Suprapubic skin (tissue), 3 donors: Measurements from ENCODE around the gene GPR157.

ENCODE experiments used
- EP300 ChIP-seq: sonication (generic); formaldehyde crosslinking; IDR thresholded peaks from one replicate; pipeline ENCODE4 v1.6.1; 2017; ENCODE audit warnings: antibody characterized with exemption
- TF ChIP-seq, protein P1 (sequence below), 2 donors: fragments of 200-600 bp in 1 of 2; fragments of 450-650 bp in 1 of 2; sonication (generic) in 1 of 2; IDR thresholded peaks; one replicate each; pipeline ENCODE4 v1.5.1; 2016 to 2019; ENCODE audit warnings: antibody characterized with exemption in 2 of 2, mild to moderate bottlenecking in 1 of 2, moderate library complexity in 1 of 2

DNA sequence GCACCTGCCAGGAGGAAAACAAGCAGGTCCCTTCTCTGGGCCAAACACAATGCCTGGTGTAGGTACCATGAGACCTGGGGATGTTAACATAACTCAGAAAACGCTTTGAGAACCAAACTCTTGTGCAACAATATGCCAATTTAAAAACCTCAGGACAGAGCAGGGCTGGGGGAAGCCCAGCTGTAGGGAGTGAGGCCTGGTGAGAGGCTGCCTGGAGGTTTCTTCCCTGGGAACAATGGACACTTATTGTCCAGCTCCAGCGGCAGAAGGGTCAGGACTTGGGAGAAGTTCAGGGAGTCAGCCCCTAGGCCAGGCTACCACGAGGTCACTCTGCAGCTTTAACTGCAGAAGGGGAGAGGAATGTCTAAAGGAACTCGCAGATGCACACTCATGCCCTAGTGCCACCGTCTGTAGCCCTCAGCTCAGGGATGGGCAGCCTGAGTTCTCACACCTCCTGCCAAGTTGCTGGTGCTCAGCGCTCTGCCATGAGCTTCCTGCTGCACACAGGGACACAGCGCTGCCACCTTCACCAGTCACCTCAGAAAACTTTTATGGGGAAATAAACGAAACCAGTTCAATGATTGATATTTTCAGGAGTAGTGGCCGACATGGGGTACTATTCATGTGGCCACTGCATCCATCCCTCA lies 8.5 kb downstream of the GPR157 start:
- TF ChIP-seq, protein P1, sequence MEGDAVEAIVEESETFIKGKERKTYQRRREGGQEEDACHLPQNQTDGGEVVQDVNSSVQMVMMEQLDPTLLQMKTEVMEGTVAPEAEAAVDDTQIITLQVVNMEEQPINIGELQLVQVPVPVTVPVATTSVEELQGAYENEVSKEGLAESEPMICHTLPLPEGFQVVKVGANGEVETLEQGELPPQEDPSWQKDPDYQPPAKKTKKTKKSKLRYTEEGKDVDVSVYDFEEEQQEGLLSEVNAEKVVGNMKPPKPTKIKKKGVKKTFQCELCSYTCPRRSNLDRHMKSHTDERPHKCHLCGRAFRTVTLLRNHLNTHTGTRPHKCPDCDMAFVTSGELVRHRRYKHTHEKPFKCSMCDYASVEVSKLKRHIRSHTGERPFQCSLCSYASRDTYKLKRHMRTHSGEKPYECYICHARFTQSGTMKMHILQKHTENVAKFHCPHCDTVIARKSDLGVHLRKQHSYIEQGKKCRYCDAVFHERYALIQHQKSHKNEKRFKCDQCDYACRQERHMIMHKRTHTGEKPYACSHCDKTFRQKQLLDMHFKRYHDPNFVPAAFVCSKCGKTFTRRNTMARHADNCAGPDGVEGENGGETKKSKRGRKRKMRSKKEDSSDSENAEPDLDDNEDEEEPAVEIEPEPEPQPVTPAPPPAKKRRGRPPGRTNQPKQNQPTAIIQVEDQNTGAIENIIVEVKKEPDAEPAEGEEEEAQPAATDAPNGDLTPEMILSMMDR (IDR thresholded peaks at IDR 0.05) = no peak
- TF ChIP-seq EP300 = no peak
